Measurements from ENCODE around the gene PARD3. TPM values are rescaled to one million over a fixed set of nuclear protein-coding genes. Genes with fewer than 3 reads are reported as not detected.

Gene PARD3
- total and polyA plus RNA-seq, 2 donors (not counting 3 experiments of a cell fraction or from before 2014, with no cell fraction given), result 7.3 to 24.1 TPM

DNA sequence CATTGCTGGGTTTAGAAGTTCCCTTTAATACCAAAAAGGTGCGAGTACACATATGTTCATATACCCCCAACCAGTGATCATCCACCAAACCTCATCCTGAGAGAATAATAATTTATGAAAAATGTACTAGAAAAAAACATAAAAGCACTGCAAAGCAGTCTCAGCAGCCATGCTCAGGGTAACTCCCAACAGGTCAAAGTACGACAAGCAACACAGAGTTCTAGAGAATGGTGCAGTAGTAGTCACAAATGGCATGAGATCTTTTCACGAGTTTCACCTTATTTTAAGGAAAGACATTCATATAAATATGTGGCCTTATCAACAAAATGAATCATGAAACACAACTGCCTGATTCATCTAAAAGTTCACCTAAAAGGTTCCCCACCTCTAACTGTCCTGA lies 338.5 kb downstream of the PARD3 start:
- Histone ChIP-seq H2AFZ (ENCODE audit: low read depth, low read length) (no peak overlapping the region), H3K79me2 (ENCODE audit: control insufficient read depth, insufficient read depth, low read length) (no peaks in the 10 kb centered on the region), H3K36me3 (ENCODE audit: control insufficient read depth in 2 of 2, extremely low read depth in 1 of 2, insufficient read depth in 2 of 2, low read length in 2 of 2) (no peaks in the 10 kb centered on the region), H3K9ac (replicated peaks; ENCODE audit: extremely low read depth, insufficient read depth, low read length) (no peak overlapping the region), H3K4me1 (ENCODE audit: control insufficient read depth, extremely low read depth, insufficient read depth, low read length) (no peaks in the 10 kb centered on the region), H3K27ac (ENCODE audit: insufficient read depth, low read depth, low read length) (no peak overlapping the region), H4K20me1 (replicated peaks; ENCODE audit: control insufficient read depth, extremely low read depth, insufficient read depth, low read length) (no peaks in the 10 kb centered on the region), H3K27me3 (ENCODE audit: control insufficient read depth in 2 of 2, insufficient read depth in 2 of 2, low read length in 2 of 2) (no peaks in the 10 kb centered on the region), H3K4me2 (ENCODE audit: insufficient read depth, low read length) (no peak overlapping the region), H3K9me3 (replicated peaks; ENCODE audit: control insufficient read depth, insufficient read depth, low read length) (no peaks in the 10 kb centered on the region), H3K4me3 (replicated peaks in 1 of 3; ENCODE audit: insufficient read depth in 1 of 3, low read depth in 1 of 3, low read length in 3 of 3) (no peak overlapping the region), H3K9me1 (replicated peaks; ENCODE audit: control insufficient read depth, extremely low read depth, insufficient read depth, low read length) (no peaks in the 10 kb centered on the region)
- POLR2A ChIA-PET, result no interaction called here
- no peak for FAIRE-seq
- intact Hi-C loops (cut with micrococcal nuclease), result no loop called here
- TF ChIP-seq JUN (IDR thresholded peaks at IDR 0.05; ENCODE audit: borderline replicate concordance, insufficient read depth, insufficient read length, low read depth), result no peak
- TF ChIP-seq, protein P1, sequence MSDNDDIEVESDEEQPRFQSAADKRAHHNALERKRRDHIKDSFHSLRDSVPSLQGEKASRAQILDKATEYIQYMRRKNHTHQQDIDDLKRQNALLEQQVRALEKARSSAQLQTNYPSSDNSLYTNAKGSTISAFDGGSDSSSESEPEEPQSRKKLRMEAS (IDR thresholded peaks at IDR 0.05; ENCODE audit: insufficient read depth, insufficient read length), result no peak
- no peak for TF ChIP-seq EZH2 (IDR thresholded peaks at IDR 0.05; ENCODE audit: borderline replicate concordance, low read depth, low read length, severe bottlenecking)
- no peak for TF ChIP-seq CTCF (IDR thresholded peaks at IDR 0.05; ENCODE audit: extremely low read depth in 1 of 2, insufficient read depth in 1 of 2, low read depth in 1 of 2, low read length in 2 of 2)
- no peak for TF ChIP-seq POLR2A (IDR thresholded peaks at IDR 0.05; ENCODE audit: low read depth, low read length)
- no peak for TF ChIP-seq FOS (IDR thresholded peaks at IDR 0.05; ENCODE audit: borderline replicate concordance, insufficient read depth, low read length)
- TF ChIP-seq GATA2 (IDR thresholded peaks at IDR 0.05; ENCODE audit: insufficient read depth, insufficient read length, low read depth, low read length), result no peak
- TF ChIP-seq MYC (IDR thresholded peaks at IDR 0.05; ENCODE audit: low read depth, low read length), result no peak
- no peak for TF ChIP-seq POLR2AphosphoS5 (IDR thresholded peaks at IDR 0.05; ENCODE audit: insufficient read depth, low read depth, low read length)
- BruUV-seq (replicated peaks), result no TSS peak
- DNase-seq (ENCODE audit: low read depth, low spot score), result no peak
- dilution Hi-C loops (cut with MboI; ENCODE audit: extremely low pct_ligation_motif_present, low sequenced_read_pairs), result no loop called here
- CTCF ChIA-PET, result no interaction called here
